ENCODE data around the gene FMO5. TPM values are rescaled to one million over a fixed set of nuclear protein-coding genes. Genes with fewer than 3 reads are reported as not detected.

The FMO5 gene
- total and polyA plus RNA-seq, 10 of the 15 experiments (the other 5 are each of a cell fraction or from before 2014, with no cell fraction given) = 0.05 to 0.58 (median 0.19) TPM

GRCh38 chr1:147252540-147252939 is 27.4 kb upstream of the FMO5 start:
- Histone ChIP-seq H3K79me2 (ENCODE audit: control insufficient read depth, insufficient read depth, low read length) (peaks cover 37% of the 10 kb centered on the region), H3K4me1 (ENCODE audit: control insufficient read depth, insufficient read depth, low read length) (peaks cover 2% of the 10 kb centered on the region; the same call in 1 of the 2 replicates), H3K27ac (ENCODE audit: control insufficient read depth, insufficient read depth) (no peak overlapping the region), H3K4me2 (ENCODE audit: control insufficient read depth, insufficient read depth) (no peak overlapping the region), H2AFZ (ENCODE audit: control insufficient read depth, low read depth, low read length) (no peak overlapping the region), H3K27me3 (replicated peaks in 1 of 2; ENCODE audit: control insufficient read depth in 2 of 2, insufficient read depth in 2 of 2, low read length in 1 of 2) (no peaks in the 10 kb centered on the region), H3K4me3 (no peak overlapping the region), H3K9me3 (replicated peaks; ENCODE audit: control insufficient read depth, insufficient read depth, low read length) (no peaks in the 10 kb centered on the region), H3K36me3 (ENCODE audit: control insufficient read depth in 2 of 2, insufficient read depth in 2 of 2, low read length in 1 of 2) (peaks cover 3 to 24% of the 10 kb centered on the region in 2 experiments; a peak in 3 of 4 replicates), H4K20me1 (ENCODE audit: control insufficient read depth, insufficient read depth) (peaks cover 6% of the 10 kb centered on the region; the same call in 1 of the 2 replicates), H3K9ac (ENCODE audit: control insufficient read depth, insufficient read depth, low read length) (no peak overlapping the region)
- CTCF ChIA-PET = interaction anchor here (0.6 to 1.9 kb wide), 5 partner anchors 9 to 396 kb away, joined by 3 to 6 read pairs (median 4); partner anchors contain the start of gene CHD1L
- TF ChIP-seq SKIL (IDR thresholded peaks at IDR 0.05; ENCODE audit: low read depth, poor library complexity, severe bottlenecking) (no peak), SREBF1 (IDR thresholded peaks at IDR 0.05; ENCODE audit: low read length) (no peak), CHD1 (IDR thresholded peaks at IDR 0.05; ENCODE audit: low read depth, low read length) (no peak), ASH2L (IDR thresholded peaks at IDR 0.05; ENCODE audit: borderline replicate concordance, low read depth) (no peak), CTCF (IDR thresholded peaks at IDR 0.05 in 2 of 3, conservative IDR thresholded peaks at IDR 0.05 in 1 of 3; ENCODE audit: control insufficient read depth in 2 of 3, extremely low read depth in 1 of 3, insufficient read depth in 1 of 3, low read depth in 3 of 3, low read length in 3 of 3) (no peak), USF2 (IDR thresholded peaks at IDR 0.05; ENCODE audit: borderline replicate concordance, low read depth, low read length) (no peak), CHD2 (IDR thresholded peaks at IDR 0.05; ENCODE audit: borderline replicate concordance, low read depth, low read length) (no peak), KAT2A (conservative IDR thresholded peaks at IDR 0.05; ENCODE audit: control insufficient read depth, low read depth, low read length) (no peak), GABPA (IDR thresholded peaks at IDR 0.05; ENCODE audit: low read depth) (no peak), SUZ12 (IDR thresholded peaks at IDR 0.05; ENCODE audit: unreplicated experiment) (no peak)
- no peak for DNase-seq (ENCODE audit: low read depth, low spot score)
- BruUV-seq (replicated peaks) = no TSS peak
- RAD21 ChIA-PET (ENCODE audit: unreplicated experiment) = interaction anchor here (1.0 kb wide), 1 partner anchor 9 kb away, joined by 4 read pairs; no protein-coding TSS in a partner anchor
- POLR2A ChIA-PET = no interaction called here
- WGBS (ENCODE audit: insufficient coverage, insufficient replicate concordance, low lambda C conversion rate, missing lambda C conversion rate) = 91% methylated on average over 9 of the region's 9 CpGs
- SMC1A ChIA-PET (ENCODE audit: uncharacterized antibody, unreplicated experiment) = no interaction called here
- intact Hi-C loops (cut with micrococcal nuclease; ENCODE audit: unreplicated experiment) = no loop called here
- no peak for FAIRE-seq
- ATAC-seq = no peak
- in situ Hi-C loops (cut with MboI) = no loop called here

Measured in GM12878 (cell line).